ENCODE data around the gene UBE2Q1.
A peak's percentile ranks its signal among the peaks of the same experiment; 100 is the strongest.

UBE2Q1 gene

GRCh38 chr1:154557939-154558719 lies at the start of gene UBE2Q1:
TSS of gene UBE2Q1 (minus strand) at chr1:154558662. CDS start at chr1:154558553, 109 bp downstream.
- FAIRE-seq: no peak
- no peak for DNase-seq (ENCODE audit: extremely low spot score, insufficient read length, low read depth)

DNA sequence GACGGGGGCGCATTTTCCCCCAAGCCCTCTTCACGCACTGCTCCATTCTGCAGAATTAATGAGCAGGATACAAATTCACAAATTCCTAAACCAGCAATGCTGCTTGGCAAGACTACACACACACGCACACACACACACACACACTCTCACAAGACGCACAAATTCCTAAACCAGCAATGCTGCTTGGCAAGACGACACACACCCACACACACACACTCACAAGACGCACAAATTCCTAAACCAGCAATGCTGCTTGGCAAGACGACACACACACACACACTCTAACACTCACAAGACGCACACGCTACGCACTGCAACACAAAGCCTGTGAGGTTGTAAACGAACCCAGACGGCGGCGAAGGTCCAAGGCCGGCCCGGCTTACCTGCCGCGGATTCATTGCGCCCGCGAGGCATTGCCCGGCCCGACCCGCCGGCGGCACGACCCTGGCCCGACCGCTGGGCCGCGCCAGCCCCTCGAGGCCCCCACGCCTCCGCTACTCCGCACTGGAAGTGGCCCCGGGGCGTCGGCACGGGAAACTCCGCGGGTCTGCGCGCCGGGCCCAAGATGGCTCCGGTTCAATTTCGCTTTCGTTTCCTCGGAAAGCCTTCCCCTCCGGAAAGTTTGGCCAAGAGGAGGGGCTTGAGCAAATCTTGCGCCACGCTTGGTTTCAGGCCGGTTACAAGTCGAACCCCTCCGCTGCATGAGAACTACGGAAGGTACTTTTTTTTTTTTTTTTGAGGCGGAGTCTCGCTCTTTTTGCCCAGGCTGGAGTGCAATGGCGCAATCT lies 49.3 kb upstream of the UBE2Q1 start, which contains the start of gene ADAR:
ADAR (minus strand) TSS at position 578 of the 788 bp plus-strand sequence; CDS start at position 398, 180 bp downstream.
- DNase-seq (ENCODE audit: extremely low spot score, insufficient read length, low read depth) (peak; percentile 63), FAIRE-seq (peak; percentile 90)

DNA sequence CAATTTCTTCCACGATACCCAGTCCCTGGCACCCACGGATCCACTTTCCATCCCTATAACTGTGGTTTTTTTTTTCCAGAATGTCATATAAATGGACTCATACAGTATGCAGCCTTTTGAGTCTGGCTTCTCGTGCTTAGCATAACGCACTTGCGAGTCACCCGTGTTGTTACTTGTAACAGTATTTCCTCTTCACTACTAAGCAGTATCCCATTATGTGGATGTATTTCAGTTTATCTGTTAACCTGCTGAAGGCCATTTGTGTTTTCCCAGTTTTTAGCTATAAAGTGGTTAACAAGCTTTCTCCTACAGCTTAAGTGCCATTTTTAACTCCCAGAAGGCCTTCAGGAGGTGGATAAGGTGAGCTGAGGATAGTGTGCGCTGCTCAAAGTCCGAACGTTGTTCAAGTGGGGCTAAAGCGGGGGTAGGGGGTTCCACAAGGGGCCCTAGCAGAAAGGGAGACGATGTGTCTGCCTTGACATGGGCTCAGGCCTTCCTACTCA lies 48.7 kb upstream of the UBE2Q1 start:
- DNase-seq (ENCODE audit: extremely low spot score, insufficient read length, low read depth) (no peak), FAIRE-seq (no peak)

DNA sequence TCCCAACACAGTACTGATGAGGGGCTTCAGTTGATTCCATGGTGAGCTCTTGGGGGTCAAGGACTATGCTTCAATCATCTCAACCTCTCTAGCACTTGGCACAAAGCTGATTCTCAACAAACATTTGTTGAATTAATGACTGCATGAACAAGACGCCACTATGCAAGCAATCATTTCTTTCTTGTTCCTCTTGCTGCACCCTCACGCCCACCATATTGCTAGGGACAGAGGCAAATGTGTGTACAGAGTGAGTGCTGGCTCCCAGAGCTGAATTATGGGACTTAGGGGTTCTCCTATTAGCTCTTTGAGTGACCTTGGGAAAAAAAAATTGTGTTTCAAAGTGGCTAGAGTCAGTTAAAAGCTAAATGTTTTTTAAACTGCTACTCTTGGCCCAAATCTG lies 47.1 kb upstream of the UBE2Q1 start:
- no peak for FAIRE-seq
- no peak for DNase-seq (ENCODE audit: extremely low spot score, insufficient read length, low read depth)

- DNase-seq (ENCODE audit: extremely low spot score, insufficient read length, low read depth) (no peak), FAIRE-seq (no peak)
These were observed 44.9 kb upstream of the UBE2Q1 start for GRCh38 chr1:154603317-154603716.

DNA sequence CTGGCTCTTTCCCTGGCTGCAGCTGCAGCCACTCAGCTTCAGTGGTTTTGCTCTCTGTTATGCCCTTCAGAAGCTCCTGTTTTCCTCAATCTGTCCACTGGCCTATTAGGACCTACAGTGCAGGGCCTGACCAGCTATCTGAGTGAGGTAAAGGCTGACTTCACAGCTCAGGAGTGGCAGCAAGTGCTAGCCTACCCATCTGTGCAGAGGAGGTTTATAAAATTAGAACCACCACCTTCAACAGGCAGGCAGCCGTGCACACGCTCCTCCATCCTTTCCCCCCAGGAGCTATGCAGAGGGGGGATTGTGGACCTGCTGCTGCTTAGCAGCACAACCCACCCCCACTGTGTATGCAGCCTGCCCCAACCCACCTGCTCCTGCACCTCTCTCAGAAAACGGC lies 41.2 kb upstream of the UBE2Q1 start:
- DNase-seq (ENCODE audit: extremely low spot score, insufficient read length, low read depth) (no peak), FAIRE-seq (no peak)

GRCh38 chr1:154598871-154599635 lies 40.6 kb upstream of the UBE2Q1 start:
- FAIRE-seq: no peak
- DNase-seq (ENCODE audit: extremely low spot score, insufficient read length, low read depth): no peak

- FAIRE-seq (no peak), DNase-seq (ENCODE audit: extremely low spot score, insufficient read length, low read depth) (no peak)
These were observed 37.2 kb upstream of the UBE2Q1 start for GRCh38 chr1:154595621-154596020.

GRCh38 chr1:154594811-154595210 lies 36.3 kb upstream of the UBE2Q1 start:
- FAIRE-seq (no peak), DNase-seq (ENCODE audit: extremely low spot score, insufficient read length, low read depth) (no peak)

- FAIRE-seq (no peak), DNase-seq (ENCODE audit: extremely low spot score, insufficient read length, low read depth) (no peak)
These were observed 34.9 kb upstream of the UBE2Q1 start for GRCh38 chr1:154593390-154593789.

- DNase-seq (ENCODE audit: extremely low spot score, insufficient read length, low read depth) (no peak), FAIRE-seq (no peak)
These were observed 32.7 kb upstream of the UBE2Q1 start for GRCh38 chr1:154591206-154591605.

- DNase-seq (ENCODE audit: extremely low spot score, insufficient read length, low read depth): no peak
- FAIRE-seq: no peak
These were observed 32.3 kb upstream of the UBE2Q1 start for GRCh38 chr1:154590756-154591155.

DNA sequence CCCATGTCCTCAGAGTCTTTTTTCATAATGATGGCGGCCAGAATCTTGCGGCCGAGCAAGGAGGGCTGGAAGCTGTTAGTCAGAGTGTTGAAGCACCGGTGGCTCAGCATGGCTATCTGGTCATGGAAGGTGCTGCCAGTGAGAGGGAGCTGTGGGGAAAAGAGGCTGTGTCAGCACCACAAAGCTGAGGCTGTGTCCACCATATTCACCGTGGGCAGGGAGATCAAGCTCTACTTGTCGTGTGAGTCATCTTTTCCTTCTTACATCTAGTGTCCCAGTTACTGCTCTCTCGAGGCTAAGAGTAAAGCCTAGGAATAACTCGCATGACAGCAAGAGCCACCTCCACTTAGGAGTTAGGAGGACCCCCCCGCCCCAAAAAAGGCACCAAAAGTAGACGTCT lies 31.3 kb upstream of the UBE2Q1 start:
- DNase-seq (ENCODE audit: extremely low spot score, insufficient read length, low read depth) (no peak), FAIRE-seq (no peak)

GRCh38 chr1:154586641-154587040 lies 28.2 kb upstream of the UBE2Q1 start:
- no peak for DNase-seq (ENCODE audit: extremely low spot score, insufficient read length, low read depth)
- FAIRE-seq: no peak

DNA sequence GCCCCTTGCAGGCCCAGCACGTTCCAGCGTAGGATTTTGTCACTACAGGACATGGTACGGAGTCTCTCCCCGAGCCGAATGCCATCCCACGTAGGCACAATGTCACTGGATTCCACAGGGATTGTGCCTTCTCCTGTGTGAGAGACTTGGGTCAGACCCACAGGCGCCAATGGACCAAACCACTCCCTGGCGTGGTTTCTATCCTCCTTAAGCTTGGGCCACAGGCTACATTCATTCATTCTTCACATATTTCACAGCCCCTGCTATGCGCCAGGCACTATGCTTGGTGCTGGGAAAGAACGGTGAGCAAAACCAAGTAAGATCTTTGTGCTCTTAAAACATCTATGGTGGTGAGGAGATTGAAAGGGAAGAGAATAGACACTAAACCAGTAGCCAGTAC lies 27.8 kb upstream of the UBE2Q1 start:
- no peak for FAIRE-seq

GRCh38 chr1:154584267-154584994 lies 26.0 kb upstream of the UBE2Q1 start:
- FAIRE-seq (peak; percentile 55), DNase-seq (ENCODE audit: extremely low spot score, insufficient read length, low read depth) (no peak)

More for the DNA sequence above, 27.8 kb upstream of the UBE2Q1 start:
- no peak for DNase-seq (ENCODE audit: extremely low spot score, insufficient read length, low read depth)

DNA sequence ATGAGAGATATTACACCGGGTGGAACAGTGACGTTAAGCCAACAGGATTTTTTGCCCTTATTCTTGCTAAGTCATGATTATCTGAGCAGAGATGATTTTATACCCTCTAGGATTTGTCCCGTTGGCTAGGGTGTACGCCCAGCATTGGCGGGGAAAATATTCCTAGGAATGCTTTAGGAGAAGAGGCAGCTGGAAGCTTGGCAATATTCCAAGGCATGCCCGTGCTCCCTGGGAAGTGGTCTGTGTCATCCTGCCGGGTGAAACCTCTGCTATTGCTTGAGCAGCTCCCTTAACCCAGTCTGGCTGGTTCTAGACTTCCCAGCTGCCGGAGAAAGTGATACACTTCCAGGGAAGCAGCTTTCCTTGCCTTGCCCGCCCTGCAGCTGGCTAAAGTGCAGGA lies 25.3 kb upstream of the UBE2Q1 start:
- DNase-seq (ENCODE audit: extremely low spot score, insufficient read length, low read depth) (no peak), FAIRE-seq (no peak)

DNA sequence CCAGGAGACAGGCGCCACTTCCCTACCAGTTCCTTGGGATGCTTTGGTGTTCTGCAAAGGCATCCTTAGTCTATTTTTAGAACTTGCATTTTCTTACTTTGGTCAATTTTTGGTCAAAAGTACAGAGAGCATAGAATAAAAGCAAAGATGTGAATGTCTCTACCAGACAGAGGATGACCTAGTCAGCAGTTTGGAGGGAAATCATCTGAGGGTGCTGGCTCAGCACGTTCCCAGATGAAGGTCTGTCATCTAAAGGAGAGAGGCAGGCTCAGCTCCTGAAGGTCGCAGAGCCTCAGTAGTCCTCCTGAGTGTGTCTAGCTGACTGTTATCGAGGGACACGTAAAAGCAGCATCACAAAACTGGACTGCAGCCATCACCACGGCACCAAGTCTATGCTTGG lies 24.4 kb upstream of the UBE2Q1 start:
- DNase-seq (ENCODE audit: extremely low spot score, insufficient read length, low read depth) (no peak), FAIRE-seq (no peak)

GRCh38 chr1:154581766-154582165 lies 23.3 kb upstream of the UBE2Q1 start:
- no peak for DNase-seq (ENCODE audit: extremely low spot score, insufficient read length, low read depth)
- FAIRE-seq: no peak

- FAIRE-seq: no peak
- DNase-seq (ENCODE audit: extremely low spot score, insufficient read length, low read depth): no peak
These were observed 20.9 kb upstream of the UBE2Q1 start for GRCh38 chr1:154579374-154579773.

Data from GM18507 (cell line).